K562 (cell line): ENCODE measurements around the gene ASMTL. TPM values are rescaled to one million over a fixed set of nuclear protein-coding genes. Genes with fewer than 3 reads are reported as not detected.

Experiments used
- CEBPB ChIP-seq: fragments of 450-650 bp; IDR thresholded peaks from 2 replicates; pipeline ENCODE4 v1.6.1; 2016; ENCODE audit warnings: missing genetic modification characterization, missing compliant biosample characterization
- CTCF ChIP-seq, 3 experiments: IDR thresholded peaks in 2 of 3; conservative IDR thresholded peaks in 1 of 3; 2 replicates each; pipeline ENCODE4 v1.5.1; 2011 to 2012; ENCODE audit warnings: low read length in 3 of 3, mild to moderate bottlenecking in 3 of 3, control low read depth in 2 of 3, improper control_type of control experiment in 1 of 3, inconsistent platforms in 1 of 3, low read depth in 1 of 3, mixed read lengths in 1 of 3, moderate library complexity in 1 of 3; ENCODE audit not compliant: insufficient read depth in 2 of 3
- GATAD2A ChIP-seq: fragments of 450-650 bp; IDR thresholded peaks from 2 replicates; pipeline ENCODE4 v1.6.1; 2017
- RB1 ChIP-seq: fragments of 450-650 bp; IDR thresholded peaks from 2 replicates; pipeline ENCODE4 v1.6.1; 2017; ENCODE audit warnings: low read depth, mild to moderate bottlenecking
- STAT5A ChIP-seq: IDR thresholded peaks from 2 replicates; pipeline ENCODE4 v1.6.1; 2012; ENCODE audit warnings: low read length, inconsistent platforms, borderline replicate concordance
- polyA plus RNA-seq, 8 experiments: library from polyadenylated mRNA; depleted of rRNA in 4 of 8; stranded (reverse) in 5 of 8; unstranded in 3 of 8; fragments of >200 nt; fragmentation: Nextera tagmentation in 2 of 8; fragmentation: Illumina TruSeq in 1 of 8; extraction: Ambion mirVana in 2 of 8; extraction: Trizol in 1 of 8; gene quantifications; 2 replicates each; pipeline versions ENCODE4 v1.2.1 to v1.2.3, GENCODE V29; 2011 to 2014; ENCODE audit warnings: inconsistent platforms in 1 of 8, missing spikeins in 1 of 8
- total RNA-seq, 7 experiments: library from RNA; depleted of rRNA in 6 of 7; stranded (reverse); fragments of >200 nt in 6 of 7; fragmentation: Illumina TruSeq in 2 of 7; extraction: Trizol in 2 of 7; gene quantifications; 2 replicates each; pipeline versions ENCODE4 v1.2.1 to v1.2.3, GENCODE V29; 2011 to 2021; ENCODE audit warnings: low replicate concordance in 1 of 7
- TF ChIP-seq, protein P1 (sequence below): sonication (generic); formaldehyde crosslinking; IDR thresholded peaks from 2 replicates; pipeline ENCODE4 v1.8.0; 2022; ENCODE audit warnings: missing genetic modification reagents, mild to moderate bottlenecking, moderate library complexity, borderline replicate concordance
- TF ChIP-seq, protein P2 (sequence below), 2 experiments: fragments of 450-650 bp; formaldehyde crosslinking in 1 of 2; IDR thresholded peaks; 2 replicates each; pipeline versions ENCODE4 v1.4.0 to v1.6.1; 2014 to 2020; ENCODE audit warnings: mild to moderate bottlenecking in 2 of 2, borderline replicate concordance in 1 of 2, low read depth in 1 of 2

The ASMTL gene
- total and polyA plus RNA-seq, 9 of the 15 experiments (the other 6 are each of a cell fraction or from before 2014, with no cell fraction given) = 0.56 to 20.6 (median 7.6) TPM

DNA sequence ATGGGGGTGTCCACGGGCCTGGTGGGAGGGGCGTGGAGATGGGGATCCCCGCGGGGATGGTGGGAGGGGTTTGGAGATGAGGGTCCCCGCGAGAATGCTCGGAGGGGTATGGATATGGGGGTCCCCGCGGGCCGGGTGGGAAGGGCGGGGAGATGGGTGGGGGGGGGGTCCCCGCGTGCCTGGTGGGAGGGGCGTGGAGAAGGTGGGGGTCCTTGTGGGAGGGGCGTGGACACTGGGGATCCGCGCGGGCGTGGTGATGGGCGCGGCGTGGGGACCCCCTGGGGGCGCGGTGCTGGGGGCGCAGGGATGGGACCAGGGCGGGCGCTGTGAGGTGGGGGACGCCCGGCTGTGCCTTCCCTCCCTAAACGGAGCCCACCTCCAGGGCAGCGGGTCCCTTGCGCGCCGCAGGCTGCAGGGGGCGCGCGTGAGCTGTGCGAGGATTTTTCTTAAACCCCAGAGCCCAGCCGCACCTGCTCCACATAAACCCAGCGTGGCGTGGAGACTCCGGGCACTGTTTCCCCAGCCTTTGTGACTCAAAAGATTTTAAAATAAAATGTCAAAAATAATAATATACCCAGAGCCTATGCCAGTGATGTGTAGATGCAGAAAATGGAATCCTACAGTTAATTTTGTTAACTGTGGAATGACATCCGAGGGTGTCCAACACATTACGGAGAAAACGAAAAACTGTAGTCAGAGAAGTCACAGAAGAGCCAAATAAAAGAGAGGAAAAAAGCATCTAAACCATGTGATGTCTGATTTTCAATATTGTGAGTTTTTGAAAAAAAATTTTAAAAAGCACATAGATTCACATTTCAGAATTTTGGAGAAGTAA is 1.5 kb upstream of the ASMTL start (continued):
- TF ChIP-seq, protein P1, sequence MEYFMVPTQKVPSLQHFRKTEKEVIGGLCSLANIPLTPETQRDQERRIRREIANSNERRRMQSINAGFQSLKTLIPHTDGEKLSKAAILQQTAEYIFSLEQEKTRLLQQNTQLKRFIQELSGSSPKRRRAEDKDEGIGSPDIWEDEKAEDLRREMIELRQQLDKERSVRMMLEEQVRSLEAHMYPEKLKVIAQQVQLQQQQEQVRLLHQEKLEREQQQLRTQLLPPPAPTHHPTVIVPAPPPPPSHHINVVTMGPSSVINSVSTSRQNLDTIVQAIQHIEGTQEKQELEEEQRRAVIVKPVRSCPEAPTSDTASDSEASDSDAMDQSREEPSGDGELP (CRISPR knock-in tag) = peak; percentile 33; the same call in 1 of the 2 replicates
- peak; percentile 45; the same call in 1 of the 2 replicates for TF ChIP-seq GATAD2A
- TF ChIP-seq STAT5A = no peak
- TF ChIP-seq CTCF (IDR thresholded peaks at IDR 0.05 in 2 of 3, conservative IDR thresholded peaks at IDR 0.05 in 1 of 3; ENCODE audit: insufficient read depth in 2 of 3, low read depth in 1 of 3, low read length in 3 of 3) = peak; percentile 74 to 85 (median 78)
- peak; percentile 35; the same call in 1 of the 2 replicates for TF ChIP-seq RB1
- TF ChIP-seq, protein P2, sequence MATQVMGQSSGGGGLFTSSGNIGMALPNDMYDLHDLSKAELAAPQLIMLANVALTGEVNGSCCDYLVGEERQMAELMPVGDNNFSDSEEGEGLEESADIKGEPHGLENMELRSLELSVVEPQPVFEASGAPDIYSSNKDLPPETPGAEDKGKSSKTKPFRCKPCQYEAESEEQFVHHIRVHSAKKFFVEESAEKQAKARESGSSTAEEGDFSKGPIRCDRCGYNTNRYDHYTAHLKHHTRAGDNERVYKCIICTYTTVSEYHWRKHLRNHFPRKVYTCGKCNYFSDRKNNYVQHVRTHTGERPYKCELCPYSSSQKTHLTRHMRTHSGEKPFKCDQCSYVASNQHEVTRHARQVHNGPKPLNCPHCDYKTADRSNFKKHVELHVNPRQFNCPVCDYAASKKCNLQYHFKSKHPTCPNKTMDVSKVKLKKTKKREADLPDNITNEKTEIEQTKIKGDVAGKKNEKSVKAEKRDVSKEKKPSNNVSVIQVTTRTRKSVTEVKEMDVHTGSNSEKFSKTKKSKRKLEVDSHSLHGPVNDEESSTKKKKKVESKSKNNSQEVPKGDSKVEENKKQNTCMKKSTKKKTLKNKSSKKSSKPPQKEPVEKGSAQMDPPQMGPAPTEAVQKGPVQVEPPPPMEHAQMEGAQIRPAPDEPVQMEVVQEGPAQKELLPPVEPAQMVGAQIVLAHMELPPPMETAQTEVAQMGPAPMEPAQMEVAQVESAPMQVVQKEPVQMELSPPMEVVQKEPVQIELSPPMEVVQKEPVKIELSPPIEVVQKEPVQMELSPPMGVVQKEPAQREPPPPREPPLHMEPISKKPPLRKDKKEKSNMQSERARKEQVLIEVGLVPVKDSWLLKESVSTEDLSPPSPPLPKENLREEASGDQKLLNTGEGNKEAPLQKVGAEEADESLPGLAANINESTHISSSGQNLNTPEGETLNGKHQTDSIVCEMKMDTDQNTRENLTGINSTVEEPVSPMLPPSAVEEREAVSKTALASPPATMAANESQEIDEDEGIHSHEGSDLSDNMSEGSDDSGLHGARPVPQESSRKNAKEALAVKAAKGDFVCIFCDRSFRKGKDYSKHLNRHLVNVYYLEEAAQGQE (IDR thresholded peaks at IDR 0.05; ENCODE audit: borderline replicate concordance) = peak; percentile 73
- TF ChIP-seq, protein P2 (CRISPR knock-in tag; IDR thresholded peaks at IDR 0.05; ENCODE audit: low read depth) = no peak
- no peak for TF ChIP-seq CEBPB (tag)
- TF ChIP-seq, all 486 proteins: peak for 15
